Sciatic nerve (tissue), 2 donors: ENCODE data around the gene GGTA1. TPM values are rescaled to one million over a fixed set of nuclear protein-coding genes. Genes with fewer than 3 reads are reported as not detected.
"Not testable (repeated sequence)": the region's sequence is repeated elsewhere in the genome, so short reads cannot be mapped to it uniquely, and the experiment has no call there.

Experiments
- ATAC-seq: fragments of 200-7000 bp; cut with Tn5 transposase; one replicate; pipeline ENCODE4 v1.9.1; 2020; ENCODE audit warnings: mild to moderate bottlenecking, moderate library complexity
- DNase-seq: peaks from one replicate; pipeline ENCODE4 v3.0.0-alpha.2; 2020; ENCODE audit warnings: low spot score
- intact Hi-C: fragments of 100-400 bp; cut with DNase I; formaldehyde crosslinking; loops from one replicate; pipeline ENCODE4 v1.14.2; 2022
- total RNA-seq: library from RNA; stranded (reverse); fragmentation: NEBNext Ultra II Directional; extraction: Animal tissue kit (Norgen Biotek cat#: 25700); gene quantifications from one replicate; pipeline ENCODE4 v1.2.1, GENCODE V29; 2021
- donor health status: DM: no; HTN: no; CAD: no.
- donor health status: DM: no; HTN: no; CAD: no.

The GGTA1 gene
- total RNA-seq, 1 donor from 2014 or later: 16.0 TPM

DNA sequence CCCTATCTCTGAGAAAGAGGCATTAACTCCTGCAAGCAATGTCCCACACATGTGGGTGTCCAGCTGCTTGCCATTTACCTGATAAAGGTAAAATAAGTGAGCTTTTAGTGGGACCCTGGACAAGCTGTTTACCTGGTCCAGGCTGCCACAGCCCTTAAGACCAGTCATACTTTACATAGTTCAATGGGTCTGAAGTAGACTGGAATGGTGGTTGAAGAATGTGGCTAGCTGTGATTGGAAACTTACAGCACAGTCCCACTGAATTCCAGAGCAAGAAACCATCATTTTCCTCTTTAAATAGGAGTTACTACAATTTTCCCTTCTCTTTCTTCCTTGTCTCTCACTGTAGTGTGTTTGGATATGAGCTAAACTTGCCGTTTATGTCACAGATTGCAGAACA lies 60.6 kb downstream of the GGTA1 start:
- no peak for DNase-seq
- ATAC-seq: no peak
- intact Hi-C loops: no loop called here

DNA sequence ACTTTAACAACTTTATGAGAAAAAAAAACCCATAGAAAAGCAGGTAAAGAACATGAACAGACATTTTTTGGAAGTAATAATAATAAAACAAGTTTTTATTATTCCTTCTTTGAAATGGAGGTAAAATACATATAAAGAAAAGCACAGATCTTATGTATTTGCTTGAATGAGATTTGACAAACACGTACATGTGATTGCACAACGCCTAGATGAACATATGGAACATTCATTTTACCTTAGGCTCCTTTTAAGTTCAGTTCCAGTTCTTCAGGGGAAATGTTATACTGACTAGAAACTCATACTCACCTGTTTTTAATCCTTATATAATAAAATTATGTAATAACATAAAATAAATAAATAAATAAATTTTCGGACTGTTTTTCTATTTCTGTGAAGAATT lies 61.8 kb downstream of the GGTA1 start:
- intact Hi-C loops: no loop called here
- no peak for ATAC-seq

DNA sequence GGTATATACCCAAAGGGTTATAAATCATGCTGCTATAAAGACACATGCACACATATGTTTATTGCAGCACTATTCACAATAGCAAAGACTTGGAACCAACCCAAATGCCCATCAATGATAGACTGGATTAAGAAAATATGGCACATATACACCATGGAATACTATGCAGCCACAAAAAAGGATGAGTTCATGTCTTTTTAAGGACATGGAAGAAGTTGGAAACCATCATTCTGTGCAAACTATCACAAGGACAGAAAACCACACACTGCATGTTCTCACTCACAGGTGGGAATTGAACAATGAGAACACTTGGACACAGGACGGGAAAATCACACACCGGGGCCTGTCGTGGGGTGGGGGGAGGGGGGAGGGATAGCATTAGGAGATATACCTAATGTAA lies 62.6 kb downstream of the GGTA1 start:
- DNase-seq, ATAC-seq, intact Hi-C loops: not testable (repeated sequence)

More for the DNA sequence above, 61.8 kb downstream of the GGTA1 start:
- no peak for DNase-seq

DNA sequence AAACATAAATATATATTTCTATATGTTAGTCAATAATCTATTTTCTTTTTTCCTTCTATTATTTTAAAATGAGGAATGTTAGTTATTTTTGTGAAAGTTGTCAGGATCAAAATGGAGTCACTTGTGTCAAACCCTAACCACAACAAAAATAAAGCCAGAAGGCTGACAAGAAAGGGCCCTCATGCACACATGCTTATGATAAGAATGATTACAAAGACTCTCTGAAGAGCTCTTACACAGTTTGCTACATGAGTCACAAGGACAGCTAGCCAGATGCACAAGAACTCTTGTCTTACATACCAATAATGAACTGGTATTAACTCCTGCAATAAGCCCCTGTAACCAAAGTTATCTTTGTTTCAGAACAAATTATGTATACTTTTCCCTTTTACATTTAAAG lies 64.7 kb downstream of the GGTA1 start:
- DNase-seq (no peak), ATAC-seq (no peak)
- intact Hi-C loops: no loop called here

DNA sequence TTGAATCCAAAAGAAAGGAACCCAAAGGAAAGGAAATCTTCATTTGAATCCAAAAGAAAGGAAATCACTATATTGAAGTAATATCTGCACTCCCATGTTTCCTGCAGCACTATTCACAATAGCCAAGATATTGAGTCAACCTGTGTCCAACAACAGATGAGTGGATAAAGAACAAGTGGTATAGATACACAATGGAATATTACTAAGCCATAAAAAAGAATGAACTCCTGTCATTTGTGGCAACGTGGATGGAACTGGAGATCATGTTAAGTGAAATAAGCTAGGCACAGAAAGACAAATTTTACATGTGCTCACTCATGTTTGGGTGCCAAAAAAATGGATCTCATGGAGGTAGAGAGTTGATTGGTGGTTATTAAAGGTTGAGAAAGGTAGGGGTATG lies 71.7 kb downstream of the GGTA1 start:
- intact Hi-C loops: no loop called here
- ATAC-seq (no peak), DNase-seq (no peak)

DNA sequence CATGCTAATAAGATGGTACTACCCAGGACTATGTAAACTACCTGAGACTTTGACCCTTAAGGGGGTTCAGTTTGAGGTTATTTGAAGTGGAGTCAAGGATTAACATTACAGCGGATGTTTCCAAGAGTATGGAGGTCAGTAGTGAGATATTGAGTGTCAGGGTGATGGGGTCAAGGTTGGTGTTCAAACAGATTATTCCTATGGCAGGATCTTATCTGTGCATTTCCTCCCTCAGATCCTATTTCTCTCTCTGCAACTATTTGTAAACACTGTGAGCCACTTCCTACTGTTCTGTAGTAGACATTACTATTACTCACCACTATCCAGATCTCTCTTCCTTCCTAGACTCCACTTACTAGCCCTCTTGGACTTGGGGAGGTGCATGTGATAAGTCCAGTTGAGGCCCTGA lies 75.6 kb downstream of the GGTA1 start:
- no peak for DNase-seq
- no peak for ATAC-seq
- intact Hi-C loops: no loop called here

DNA sequence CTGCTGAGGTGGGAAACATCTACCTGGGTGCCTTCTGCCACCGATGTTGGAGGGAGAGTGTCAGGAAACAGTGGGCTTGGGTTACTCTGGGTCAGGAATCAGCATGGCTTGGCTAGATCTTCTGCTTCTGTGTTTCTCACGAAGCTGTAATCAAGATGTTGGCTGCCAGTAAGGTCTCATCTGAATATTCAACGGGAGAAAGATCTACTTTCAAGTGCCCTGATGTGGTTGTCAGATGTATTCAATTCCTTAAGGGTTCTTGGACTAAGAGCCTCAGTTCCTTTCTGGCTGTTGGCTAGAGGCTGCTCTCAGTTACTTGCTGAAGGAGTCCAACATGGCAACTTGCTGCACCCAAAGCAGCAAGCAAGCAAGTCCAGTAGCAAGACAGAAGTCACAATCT lies 87.7 kb downstream of the GGTA1 start:
- DNase-seq (no peak), ATAC-seq (no peak)
- intact Hi-C loops: no loop called here

DNA sequence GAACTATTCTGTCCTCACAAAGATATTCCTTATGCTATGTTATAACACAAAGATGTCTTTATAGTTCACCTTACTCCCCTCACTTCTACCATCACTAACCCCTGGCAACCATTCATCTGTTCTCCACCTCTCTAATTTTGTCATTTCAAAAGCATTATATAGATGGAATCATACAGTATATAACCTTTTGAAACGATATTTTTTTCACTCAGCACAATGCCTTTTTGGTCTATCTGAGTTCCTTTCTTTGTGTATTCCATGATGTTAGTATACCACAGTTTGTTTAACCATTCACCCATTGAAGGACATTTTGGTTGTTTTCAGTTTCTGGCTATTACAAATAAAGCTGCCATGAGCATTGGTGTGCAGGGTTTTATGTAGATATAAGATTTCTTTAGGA lies 93.7 kb downstream of the GGTA1 start:
- intact Hi-C loops: no loop called here
- DNase-seq (no peak), ATAC-seq (no peak)

Other genes starting within 250 kb of the GGTA1 start
- gene GSN, start 231.7 kb downstream of the GGTA1 start, total RNA-seq: 1,757 TPM
- 301 TPM for gene STOM, start 129.6 kb downstream of the GGTA1 start, total RNA-seq
- 70.7 TPM for gene DAB2IP, start 151.8 kb upstream of the GGTA1 start, total RNA-seq